SW 1271 (cell line): Measurements from ENCODE around the gene CREBL2.

Experiments used
- DNase-seq, 2 experiments: peaks; one replicate each; lab custom pipeline; 2025; lab: John Stamatoyannopoulos, UW

CREBL2 gene

GRCh38 chr12:12681061-12681765 lies 69.5 kb downstream of the CREBL2 start:
- no peak for DNase-seq

- no peak for DNase-seq
These were observed 70.6 kb downstream of the CREBL2 start for GRCh38 chr12:12682284-12682683.

GRCh38 chr12:12683136-12683697 lies 71.5 kb downstream of the CREBL2 start:
- no peak for DNase-seq

GRCh38 chr12:12683725-12684124 lies 72.0 kb downstream of the CREBL2 start:
- no peak for DNase-seq

GRCh38 chr12:12684375-12685106 lies 72.9 kb downstream of the CREBL2 start:
- DNase-seq, result no peak

- no peak for DNase-seq
These were observed 73.6 kb downstream of the CREBL2 start for GRCh38 chr12:12685305-12685704.

GRCh38 chr12:12686472-12686871 lies 74.8 kb downstream of the CREBL2 start:
- no peak for DNase-seq

GRCh38 chr12:12686925-12687324 lies 75.2 kb downstream of the CREBL2 start:
- DNase-seq, result no peak

GRCh38 chr12:12689647-12690300 lies 78.1 kb downstream of the CREBL2 start:
- no peak for DNase-seq

GRCh38 chr12:12691549-12691948 lies 79.9 kb downstream of the CREBL2 start:
- DNase-seq, result no peak

GRCh38 chr12:12693111-12693671 lies 81.5 kb downstream of the CREBL2 start:
- no peak for DNase-seq
